ENCODE measurements around the gene MCM8. TPM values are rescaled to one million over a fixed set of nuclear protein-coding genes. Genes with fewer than 3 reads are reported as not detected.

Gene MCM8
- total RNA-seq, 2 experiments from 2014 or later, result 43.7 to 58.2 TPM

DNA sequence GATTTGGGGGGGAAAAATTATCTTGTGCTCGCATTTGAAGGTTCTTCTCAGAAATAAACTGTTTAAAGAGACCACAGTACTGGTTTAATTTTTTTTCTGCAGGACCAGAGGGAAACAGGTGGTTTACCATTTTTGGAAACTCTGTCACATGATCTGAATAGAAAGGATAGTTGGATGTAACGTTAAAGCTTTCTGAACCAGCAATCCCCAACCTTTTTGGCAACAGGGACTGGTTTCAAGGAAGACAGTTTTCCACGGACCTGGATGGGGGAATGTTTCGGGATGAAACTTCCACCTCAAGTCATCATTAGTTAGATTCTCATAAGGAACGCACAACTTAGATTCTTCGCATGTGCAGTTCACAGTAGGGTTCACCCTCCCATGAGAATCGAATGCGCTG lies 50.4 kb downstream of the MCM8 start:
- no peak overlapping the region for H3K27ac ChIP-seq (ENCODE audit: low read depth, low read length, poor library complexity, severe bottlenecking)
- H3K9me2 ChIP-seq (ENCODE audit: insufficient read depth, low read length), result no peaks in the 10 kb centered on the region
- H3K9me3 ChIP-seq (ENCODE audit: low read length), result no peaks in the 10 kb centered on the region
- peaks cover 40% of the 10 kb centered on the region for H3K36me3 ChIP-seq (ENCODE audit: insufficient read depth, low read length)
- TF ChIP-seq EZH2phosphoT487 (IDR thresholded peaks at IDR 0.05; ENCODE audit: borderline replicate concordance, low read depth, low read length), result no peak
- TF ChIP-seq CTCF (conservative IDR thresholded peaks at IDR 0.05; ENCODE audit: low read length), result no peak
- H3K4me1 ChIP-seq (ENCODE audit: insufficient read depth, low read length, poor library complexity, severe bottlenecking), result peaks cover 24% of the 10 kb centered on the region
- no peak for DNase-seq (ENCODE audit: low spot score)
- H3K4me3 ChIP-seq (ENCODE audit: low read depth, low read length, poor library complexity, severe bottlenecking), result no peak overlapping the region
- no peak overlapping the region for H3K4me2 ChIP-seq (ENCODE audit: low read length)
- intact Hi-C loops (cut with micrococcal nuclease; ENCODE audit: unreplicated experiment), result no loop called here
- POLR2A ChIA-PET, result no interaction called here
- BruUV-seq (replicated peaks), result no TSS peak
- H4K20me1 ChIP-seq (ENCODE audit: insufficient read depth, low read length), result no peaks in the 10 kb centered on the region
- H3K79me2 ChIP-seq (ENCODE audit: insufficient read depth, low read depth, low read length), result peaks cover 15% of the 10 kb centered on the region
- H2AFZ ChIP-seq (ENCODE audit: low read length), result no peak overlapping the region
- CTCF ChIA-PET (ENCODE audit: unreplicated experiment), result no interaction called here

GRCh38 chr20:6006603-6006949 lies 56.1 kb downstream of the MCM8 start:
- Histone ChIP-seq H3K4me3 (ENCODE audit: low read depth, low read length, poor library complexity, severe bottlenecking) (peak overlapping the region; percentile 99), H2AFZ (ENCODE audit: low read length) (peak overlapping the region; percentile 69; the same call in 1 of the 2 replicates), H3K36me3 (ENCODE audit: insufficient read depth, low read length) (peaks cover 36% of the 10 kb centered on the region), H3K9me3 (ENCODE audit: low read length) (no peaks in the 10 kb centered on the region), H3K4me2 (ENCODE audit: low read length) (peak overlapping the region; percentile 94), H3K4me1 (ENCODE audit: insufficient read depth, low read length, poor library complexity, severe bottlenecking) (peaks cover 31% of the 10 kb centered on the region), H4K20me1 (ENCODE audit: insufficient read depth, low read length) (peaks cover 13% of the 10 kb centered on the region; the same call in 1 of the 2 replicates), H3K79me2 (ENCODE audit: insufficient read depth, low read depth, low read length) (peaks cover 54% of the 10 kb centered on the region), H3K27ac (ENCODE audit: low read depth, low read length, poor library complexity, severe bottlenecking) (peak overlapping the region; percentile 49), H3K9me2 (ENCODE audit: insufficient read depth, low read length) (no peaks in the 10 kb centered on the region)
- no TSS peak for BruUV-seq (replicated peaks)
- intact Hi-C loops (cut with micrococcal nuclease; ENCODE audit: unreplicated experiment), result no loop called here
- TF ChIP-seq CTCF (conservative IDR thresholded peaks at IDR 0.05; ENCODE audit: low read length) (no peak), EZH2phosphoT487 (IDR thresholded peaks at IDR 0.05; ENCODE audit: borderline replicate concordance, low read depth, low read length) (no peak)
- ChIA-PET POLR2A (no interaction called here), CTCF (ENCODE audit: unreplicated experiment) (no interaction called here)
- no peak for DNase-seq (ENCODE audit: low spot score)

DNA sequence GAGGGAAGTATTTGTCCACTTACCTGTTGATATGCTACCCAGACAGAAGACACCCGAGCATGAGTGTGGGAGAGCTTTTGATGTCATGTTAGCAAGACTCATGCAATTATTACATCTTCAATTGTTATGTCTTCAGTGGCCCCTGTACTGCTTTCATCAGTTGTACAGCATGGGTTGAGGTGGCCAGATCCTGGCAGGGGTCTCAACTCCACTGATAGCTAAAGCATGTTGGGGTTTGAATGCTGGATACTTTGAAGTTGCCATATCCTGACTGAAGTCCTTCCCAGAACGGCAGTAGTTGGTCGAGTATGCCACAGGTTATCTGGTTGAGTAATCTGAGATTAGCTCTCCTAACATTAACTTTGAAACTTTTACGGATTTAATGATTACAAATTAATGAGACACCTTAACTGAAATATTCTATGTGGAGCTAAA lies 56.7 kb downstream of the MCM8 start:
- Histone ChIP-seq H3K9me2 (ENCODE audit: insufficient read depth, low read length) (no peaks in the 10 kb centered on the region), H3K9me3 (ENCODE audit: low read length) (no peaks in the 10 kb centered on the region), H3K4me2 (ENCODE audit: low read length) (peak overlapping the region; percentile 94), H3K4me1 (ENCODE audit: insufficient read depth, low read length, poor library complexity, severe bottlenecking) (peaks cover 31% of the 10 kb centered on the region), H3K79me2 (ENCODE audit: insufficient read depth, low read depth, low read length) (peaks cover 54% of the 10 kb centered on the region), H3K4me3 (ENCODE audit: low read depth, low read length, poor library complexity, severe bottlenecking) (peak overlapping the region; percentile 99), H3K36me3 (ENCODE audit: insufficient read depth, low read length) (peaks cover 36% of the 10 kb centered on the region), H4K20me1 (ENCODE audit: insufficient read depth, low read length) (peaks cover 13% of the 10 kb centered on the region; the same call in 1 of the 2 replicates), H2AFZ (ENCODE audit: low read length) (no peak overlapping the region), H3K27ac (ENCODE audit: low read depth, low read length, poor library complexity, severe bottlenecking) (no peak overlapping the region)
- CTCF ChIA-PET (ENCODE audit: unreplicated experiment), result interaction anchor here (0.5 to 0.7 kb wide), 2 partner anchors 541 to 704 kb away, joined by 3 read pairs; no protein-coding TSS in a partner anchor
- TF ChIP-seq CTCF (conservative IDR thresholded peaks at IDR 0.05; ENCODE audit: low read length) (no peak), EZH2phosphoT487 (IDR thresholded peaks at IDR 0.05; ENCODE audit: borderline replicate concordance, low read depth, low read length) (no peak)
- DNase-seq (ENCODE audit: low spot score), result peak; percentile 17
- TSS peak; percentile 57 for BruUV-seq (replicated peaks)
- POLR2A ChIA-PET, result interaction anchor here (0.6 to 1.1 kb wide), 3 partner anchors 8 to 457 kb away, joined by 3 to 4 read pairs (median 4); no protein-coding TSS in a partner anchor
- intact Hi-C loops (cut with micrococcal nuclease; ENCODE audit: unreplicated experiment), result no loop called here

Measured in OCI-LY7 (cell line).